ENCODE results near the gene PAK3.

- no peak for TF ChIP-seq ZNF134 (CRISPR knock-in tag; conservative IDR thresholded peaks at IDR 0.05)
- TF ChIP-seq RNF2 (IDR thresholded peaks at IDR 0.05), result no peak
- TF ChIP-seq CTCF (IDR thresholded peaks at IDR 0.05 in 2 of 3, conservative IDR thresholded peaks at IDR 0.05 in 1 of 3; ENCODE audit: insufficient read depth in 2 of 3, low read depth in 1 of 3, low read length in 3 of 3), result no peak
Observed at GRCh38 chrX:111047575-111047974, 48.4 kb upstream of the PAK3 start.
